Neuronal stem cell (in vitro differentiated cells): Measurements from ENCODE around the gene ZBTB5.

Experiments used
- DNase-seq: peaks from one replicate; pipeline ENCODE4 v3.0.0-alpha.2; 2013; ENCODE audit warnings: low spot score
- H2AFZ ChIP-seq: one replicate; pipeline ENCODE4 v1.6.1; 2013; ENCODE audit warnings: mild to moderate bottlenecking, low read length, inconsistent platforms
- H2AK5ac ChIP-seq: 2 replicates; pipeline ENCODE4 v1.6.1; 2013; ENCODE audit warnings: low read depth, mild to moderate bottlenecking, inconsistent platforms, low read length, moderate library complexity, mixed read lengths
- H2BK120ac ChIP-seq: 2 replicates; pipeline ENCODE4 v1.6.1; 2013; ENCODE audit warnings: low read depth, mild to moderate bottlenecking, inconsistent platforms, low read length, moderate library complexity, mixed read lengths
- H2BK12ac ChIP-seq: one replicate; pipeline ENCODE4 v1.6.1; 2013; ENCODE audit warnings: low read length, inconsistent platforms
- H2BK15ac ChIP-seq: 2 replicates; pipeline ENCODE4 v1.6.1; 2013; ENCODE audit warnings: mild to moderate bottlenecking, low read length, inconsistent platforms, mixed read lengths
- H2BK5ac ChIP-seq: one replicate; pipeline ENCODE4 v1.6.1; 2013; ENCODE audit warnings: inconsistent platforms, mild to moderate bottlenecking, low read length, moderate library complexity
- H3K14ac ChIP-seq: one replicate; pipeline ENCODE4 v1.6.1; 2013; ENCODE audit warnings: low read length, inconsistent platforms
- H3K18ac ChIP-seq: 2 replicates; pipeline ENCODE4 v1.6.1; 2013; ENCODE audit warnings: low read length, inconsistent platforms
- H3K23ac ChIP-seq: 2 replicates; pipeline ENCODE4 v1.6.1; 2013; ENCODE audit warnings: low read depth, mild to moderate bottlenecking, mixed read lengths, low read length, inconsistent platforms; ENCODE audit not compliant: poor library complexity
- H3K27ac ChIP-seq: replicated peaks from 3 replicates; pipeline ENCODE4 v1.5.1; 2013; ENCODE audit warnings: low read length, inconsistent platforms
- H3K27me3 ChIP-seq, 3 experiments: 2 replicates each; pipeline ENCODE4 v1.6.1; 2013; ENCODE audit warnings: low read length in 3 of 3, mild to moderate bottlenecking in 2 of 3, inconsistent platforms in 1 of 3, low read depth in 1 of 3, mixed read lengths in 1 of 3, moderate library complexity in 1 of 3; ENCODE audit not compliant: control insufficient read depth in 3 of 3, insufficient read depth in 3 of 3
- H3K36me3 ChIP-seq, 2 donors: replicated peaks in 1 of 2; 2 replicates each; pipeline ENCODE4 v1.6.1; 2013; ENCODE audit warnings: low read length in 2 of 2; ENCODE audit not compliant: control insufficient read depth in 2 of 2, insufficient read depth in 2 of 2
- H3K4ac ChIP-seq: 2 replicates; pipeline ENCODE4 v1.6.1; 2013; ENCODE audit warnings: inconsistent platforms, mild to moderate bottlenecking, low read length, moderate library complexity
- H3K4me1 ChIP-seq, 2 donors: 1 replicate in 1 of 2; 2 replicates in 1 of 2; pipeline ENCODE4 v1.6.1; 2013; ENCODE audit warnings: low read length in 2 of 2, low read depth in 1 of 2; ENCODE audit not compliant: control insufficient read depth in 2 of 2, insufficient read depth in 1 of 2
- H3K4me2 ChIP-seq: one replicate; pipeline ENCODE4 v1.6.1; 2013; ENCODE audit warnings: mild to moderate bottlenecking, low read length, inconsistent platforms; ENCODE audit not compliant: insufficient read depth, poor library complexity, severe bottlenecking
- H3K4me3 ChIP-seq, 2 donors: 2 replicates each; pipeline ENCODE4 v1.5.1; 2013; ENCODE audit warnings: low read length in 2 of 2, mild to moderate bottlenecking in 2 of 2, inconsistent platforms in 1 of 2, moderate library complexity in 1 of 2
- H3K79me1 ChIP-seq: one replicate; pipeline ENCODE4 v1.6.1; 2013; ENCODE audit warnings: low read depth, mild to moderate bottlenecking, inconsistent platforms, low read length, moderate library complexity
- H3K9ac ChIP-seq: one replicate; pipeline ENCODE4 v1.6.1; 2013; ENCODE audit warnings: mild to moderate bottlenecking, low read depth, low read length, inconsistent platforms; ENCODE audit not compliant: poor library complexity
- H3K9me3 ChIP-seq, 2 donors: replicated peaks in 1 of 2; 2 replicates each; pipeline versions ENCODE3 to v1.6.1; 2013; ENCODE audit warnings: low read length in 2 of 2, mild to moderate bottlenecking in 2 of 2, inconsistent platforms in 1 of 2, low read depth in 1 of 2, mixed read lengths in 1 of 2, moderate library complexity in 1 of 2; ENCODE audit not compliant: control insufficient read depth in 2 of 2, insufficient read depth in 1 of 2
- H4K8ac ChIP-seq: one replicate; pipeline ENCODE4 v1.6.1; 2013; ENCODE audit warnings: low read depth, mild to moderate bottlenecking, inconsistent platforms, low read length, moderate library complexity
- H4K91ac ChIP-seq: one replicate; pipeline ENCODE4 v1.6.1; 2013; ENCODE audit warnings: low read length, low read depth, mild to moderate bottlenecking, inconsistent platforms; ENCODE audit not compliant: poor library complexity
- WGBS, 2 donors: extraction: QIAGEN DNeasy Blood & Tissue Kit; methylation state at CpG; one replicate each; pipeline ENCODE4 v1.1.7; 2013; ENCODE audit warnings: missing lambda C conversion rate in 2 of 2, mixed read lengths in 1 of 2; ENCODE audit not compliant: insufficient read length in 2 of 2, insufficient replicate concordance in 1 of 2; ENCODE audit errors: extremely low coverage in 2 of 2; 5-methylcytosine and 5-hydroxymethylcytosine counted together

The ZBTB5 gene

DNA sequence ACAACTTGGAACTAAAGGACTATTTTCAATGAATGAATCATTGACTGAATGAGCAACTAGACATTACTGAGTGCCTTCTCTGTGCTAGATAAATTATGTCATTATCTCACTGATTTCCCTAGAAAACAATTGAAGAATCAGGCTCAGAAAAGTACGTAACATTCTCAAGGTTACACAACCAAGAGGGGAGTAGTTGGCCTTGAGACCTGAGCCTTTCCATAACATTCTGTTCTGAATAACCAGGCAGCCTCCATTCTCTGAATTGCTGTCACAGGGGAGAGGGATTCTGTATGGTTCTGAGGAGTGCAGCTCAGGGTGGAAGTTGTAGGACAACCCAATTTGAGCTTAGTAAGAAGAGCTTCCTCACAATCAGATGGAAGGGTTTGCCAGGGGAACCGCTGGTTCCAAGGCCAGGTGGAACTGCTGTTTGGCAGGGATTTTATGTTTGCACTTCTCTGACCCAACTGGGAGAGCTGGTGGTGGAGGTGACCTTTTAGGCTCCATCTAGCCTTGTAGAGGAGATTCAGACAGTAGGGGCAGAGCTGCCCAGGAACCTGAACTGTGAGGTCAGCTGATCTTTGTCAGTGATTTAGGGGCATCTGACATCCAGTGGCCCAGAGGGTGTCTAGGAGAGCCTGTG lies 36.8 kb upstream of the ZBTB5 start:
- H3K36me3 ChIP-seq = peaks cover 41 to 95% of the 10 kb centered on the region in 2 donors
- no peak overlapping the region for H2AK5ac ChIP-seq
- H3K4me2 ChIP-seq = no peak overlapping the region
- H3K18ac ChIP-seq = no peak overlapping the region
- no peaks in the 10 kb centered on the region for H3K27me3 ChIP-seq
- H3K4ac ChIP-seq = no peak overlapping the region
- H3K27ac ChIP-seq = no peak overlapping the region
- H2BK15ac ChIP-seq = no peak overlapping the region
- no peak overlapping the region for H2BK5ac ChIP-seq
- DNase-seq = no peak
- no peak overlapping the region for H2BK120ac ChIP-seq
- H3K9me3 ChIP-seq = no peaks in the 10 kb centered on the region
- H3K4me3 ChIP-seq = no peak overlapping the region
- H2AFZ ChIP-seq = no peak overlapping the region
- no peak overlapping the region for H3K23ac ChIP-seq
- no peak overlapping the region for H4K91ac ChIP-seq
- no peak overlapping the region for H4K8ac ChIP-seq
- no peaks in the 10 kb centered on the region for H3K4me1 ChIP-seq
- no peak overlapping the region for H3K9ac ChIP-seq
- no peak overlapping the region for H2BK12ac ChIP-seq
- no peak overlapping the region for H3K14ac ChIP-seq
- no CpG with 5 or more reads among the region's 2 CpGs for WGBS, 2 donors
- no peaks in the 10 kb centered on the region for H3K79me1 ChIP-seq

DNA sequence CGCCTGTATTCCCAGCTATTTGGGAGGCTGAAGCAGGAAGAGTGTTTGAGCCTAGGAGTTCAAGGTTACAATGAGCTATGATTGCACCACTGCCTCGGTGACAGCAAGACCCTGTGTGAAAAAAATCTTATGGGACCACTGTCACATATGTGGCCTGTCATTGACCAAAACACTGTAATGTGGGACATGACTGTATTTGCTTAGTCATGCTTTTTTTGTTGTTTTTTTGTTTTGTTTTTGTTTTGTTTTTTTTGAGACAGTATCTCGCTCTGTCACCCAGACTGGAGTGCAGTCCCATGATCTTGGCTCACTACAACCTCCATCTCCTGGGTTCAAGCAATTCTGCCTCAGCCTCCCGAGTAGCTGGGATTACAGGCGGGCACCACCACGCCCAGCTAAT lies 34.0 kb upstream of the ZBTB5 start:
- H3K27me3 ChIP-seq = no peaks in the 10 kb centered on the region
- WGBS, 2 donors = no CpG with 5 or more reads among the region's 6 CpGs
- H2BK120ac ChIP-seq = no peak overlapping the region
- H3K4ac ChIP-seq = no peak overlapping the region
- H2BK15ac ChIP-seq = no peak overlapping the region
- DNase-seq = no peak
- H2AK5ac ChIP-seq = no peak overlapping the region
- H4K8ac ChIP-seq = no peak overlapping the region
- peaks cover 48 to 97% of the 10 kb centered on the region in 2 donors for H3K36me3 ChIP-seq
- H3K79me1 ChIP-seq = no peaks in the 10 kb centered on the region
- H3K27ac ChIP-seq = no peak overlapping the region
- H3K4me3 ChIP-seq = no peak overlapping the region
- H3K4me2 ChIP-seq = no peak overlapping the region
- no peak overlapping the region for H4K91ac ChIP-seq
- H3K4me1 ChIP-seq = no peaks in the 10 kb centered on the region
- no peak overlapping the region for H2BK5ac ChIP-seq
- H3K14ac ChIP-seq = no peak overlapping the region
- H3K23ac ChIP-seq = no peak overlapping the region
- H2AFZ ChIP-seq = no peak overlapping the region
- no peak overlapping the region for H3K18ac ChIP-seq
- no peak overlapping the region for H2BK12ac ChIP-seq
- H3K9me3 ChIP-seq = no peaks in the 10 kb centered on the region
- H3K9ac ChIP-seq = no peak overlapping the region

DNA sequence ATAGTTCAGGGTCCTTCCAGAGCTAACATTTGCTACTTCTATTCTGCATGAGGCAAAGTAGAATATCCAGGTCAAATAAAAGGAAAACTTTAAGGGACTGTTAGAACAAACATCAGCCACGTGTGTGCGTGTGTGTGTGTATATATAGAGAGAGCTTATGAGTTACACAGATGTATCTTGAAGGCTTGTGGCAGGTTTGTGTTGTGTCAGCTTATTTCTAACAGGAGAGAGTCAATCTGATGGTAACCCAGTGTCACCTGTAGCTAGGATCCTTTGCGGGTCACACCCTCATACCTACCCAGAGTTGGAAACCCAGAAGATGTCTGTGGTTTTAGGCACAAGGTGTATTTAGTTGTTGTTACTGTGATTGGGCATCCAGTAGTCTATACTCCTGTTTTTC lies 33.2 kb upstream of the ZBTB5 start:
- Histone ChIP-seq H3K36me3 (peaks cover 48 to 97% of the 10 kb centered on the region in 2 donors), H2BK120ac (no peak overlapping the region), H3K23ac (no peak overlapping the region), H3K4me2 (no peak overlapping the region), H2BK5ac (no peak overlapping the region), H3K18ac (no peak overlapping the region), H3K9ac (no peak overlapping the region), H4K8ac (no peak overlapping the region), H3K79me1 (no peaks in the 10 kb centered on the region), H3K4ac (no peak overlapping the region), H4K91ac (no peak overlapping the region), H3K27ac (no peak overlapping the region), H2AK5ac (no peak overlapping the region), H2AFZ (no peak overlapping the region), H3K14ac (no peak overlapping the region), H3K27me3 (no peaks in the 10 kb centered on the region), H3K9me3 (no peaks in the 10 kb centered on the region), H3K4me3 (no peak overlapping the region), H2BK15ac (no peak overlapping the region), H3K4me1 (no peaks in the 10 kb centered on the region), H2BK12ac (no peak overlapping the region)
- no CpG with 5 or more reads among the region's 3 CpGs for WGBS, 2 donors
- DNase-seq = no peak

DNA sequence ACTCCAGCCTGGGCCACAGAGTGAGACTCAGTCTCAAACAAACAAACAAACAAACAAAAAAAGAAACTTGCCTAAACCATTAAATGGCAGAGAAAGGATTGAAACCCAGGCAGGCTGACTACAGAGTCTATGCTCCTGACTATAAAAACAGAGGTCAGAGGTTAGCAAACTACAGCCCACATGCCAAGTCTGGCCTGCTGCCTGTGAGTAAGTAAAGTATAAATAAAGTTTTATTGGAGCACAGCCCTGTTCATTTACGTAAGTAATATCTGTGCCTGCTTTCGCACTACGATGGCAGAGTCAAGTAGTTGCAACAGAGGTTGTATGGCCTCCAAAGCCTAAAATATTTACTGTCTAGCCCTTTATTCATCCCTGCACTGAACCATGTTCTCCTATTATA lies 32.1 kb upstream of the ZBTB5 start:
- no peak overlapping the region for H2BK12ac ChIP-seq
- no CpG with 5 or more reads among the region's 3 CpGs for WGBS, 2 donors
- no peak overlapping the region for H2BK5ac ChIP-seq
- H3K4me1 ChIP-seq = no peaks in the 10 kb centered on the region
- H3K18ac ChIP-seq = no peak overlapping the region
- no peak overlapping the region for H3K23ac ChIP-seq
- no peak overlapping the region for H2BK120ac ChIP-seq
- H3K9ac ChIP-seq = no peak overlapping the region
- no peak overlapping the region for H3K14ac ChIP-seq
- H3K4me3 ChIP-seq = no peak overlapping the region
- no peak overlapping the region for H3K4ac ChIP-seq
- H4K8ac ChIP-seq = no peak overlapping the region
- H2BK15ac ChIP-seq = no peak overlapping the region
- no peak for DNase-seq
- H2AK5ac ChIP-seq = no peak overlapping the region
- H3K27me3 ChIP-seq = no peaks in the 10 kb centered on the region
- H3K27ac ChIP-seq = no peak overlapping the region
- H4K91ac ChIP-seq = no peak overlapping the region
- H2AFZ ChIP-seq = no peak overlapping the region
- H3K4me2 ChIP-seq = no peak overlapping the region
- no peaks in the 10 kb centered on the region for H3K9me3 ChIP-seq
- H3K79me1 ChIP-seq = no peaks in the 10 kb centered on the region
- peaks cover 49 to 97% of the 10 kb centered on the region in 2 donors for H3K36me3 ChIP-seq
